HG03025 (cell line): ENCODE data around the gene DNAH8.
A peak's percentile ranks its signal among the peaks of the same experiment; 100 is the strongest.

Experiments
- ATAC-seq: cut with Tn5 transposase; IDR thresholded peaks from one replicate; pipeline ENCODE4 v1.9.1; 2021; ENCODE audit warnings: mild to moderate bottlenecking, moderate library complexity; ENCODE audit not compliant: unreplicated experiment, low FRiP score

The DNAH8 gene

GRCh38 chr6:38701551-38701950 is 13.6 kb upstream of the DNAH8 start:
- no peak for ATAC-seq

GRCh38 chr6:38702558-38703397 is 12.3 kb upstream of the DNAH8 start, which contains the start of gene GLO1:
GLO1 (minus strand) TSS chr6:38703145; CDS start chr6:38703054, 91 bp downstream.
- ATAC-seq: peak; percentile 99

GRCh38 chr6:38703949-38704590 is 11.0 kb upstream of the DNAH8 start:
- ATAC-seq: no peak

GRCh38 chr6:38705924-38706323 is 9.2 kb upstream of the DNAH8 start:
- ATAC-seq: no peak

GRCh38 chr6:38708496-38708895 is 6.6 kb upstream of the DNAH8 start:
- ATAC-seq: no peak

- no peak for ATAC-seq
Measured at GRCh38 chr6:38713812-38714211, 1.3 kb upstream of the DNAH8 start.

GRCh38 chr6:38714239-38715015 is 684 bp upstream of the DNAH8 start:
- ATAC-seq: no peak

- no peak for ATAC-seq
Measured at GRCh38 chr6:38716825-38717224, 1.7 kb downstream of the DNAH8 start.

GRCh38 chr6:38719358-38719757 is 4.2 kb downstream of the DNAH8 start:
- no peak for ATAC-seq

- ATAC-seq: no peak
Measured at GRCh38 chr6:38720295-38720694, 5.2 kb downstream of the DNAH8 start.

- no peak for ATAC-seq
Measured at GRCh38 chr6:38722038-38722437, 6.9 kb downstream of the DNAH8 start.

GRCh38 chr6:38722727-38723334 is 7.7 kb downstream of the DNAH8 start:
- no peak for ATAC-seq

- no peak for ATAC-seq
Measured at GRCh38 chr6:38723783-38724182, 8.7 kb downstream of the DNAH8 start.

GRCh38 chr6:38724343-38724742 is 9.2 kb downstream of the DNAH8 start:
- no peak for ATAC-seq

- no peak for ATAC-seq
Measured at GRCh38 chr6:38725414-38726183, 10.5 kb downstream of the DNAH8 start.

- ATAC-seq: no peak
Measured at GRCh38 chr6:38728203-38728602, 13.1 kb downstream of the DNAH8 start.

- no peak for ATAC-seq
Measured at GRCh38 chr6:38730140-38730862, 15.2 kb downstream of the DNAH8 start.

GRCh38 chr6:38736951-38737350 is 21.8 kb downstream of the DNAH8 start:
- no peak for ATAC-seq

- no peak for ATAC-seq
Measured at GRCh38 chr6:38738261-38738660, 23.1 kb downstream of the DNAH8 start.
